HG03196 (cell line): ENCODE results near the gene NCKAP1.
"Not testable (repeated sequence)": the region's sequence is repeated elsewhere in the genome, so short reads cannot be mapped to it uniquely, and the experiment has no call there.

Experiments used
- ATAC-seq: cut with Tn5 transposase; IDR thresholded peaks from one replicate; pipeline ENCODE4 v1.9.1; 2021; ENCODE audit not compliant: unreplicated experiment

NCKAP1 gene

DNA sequence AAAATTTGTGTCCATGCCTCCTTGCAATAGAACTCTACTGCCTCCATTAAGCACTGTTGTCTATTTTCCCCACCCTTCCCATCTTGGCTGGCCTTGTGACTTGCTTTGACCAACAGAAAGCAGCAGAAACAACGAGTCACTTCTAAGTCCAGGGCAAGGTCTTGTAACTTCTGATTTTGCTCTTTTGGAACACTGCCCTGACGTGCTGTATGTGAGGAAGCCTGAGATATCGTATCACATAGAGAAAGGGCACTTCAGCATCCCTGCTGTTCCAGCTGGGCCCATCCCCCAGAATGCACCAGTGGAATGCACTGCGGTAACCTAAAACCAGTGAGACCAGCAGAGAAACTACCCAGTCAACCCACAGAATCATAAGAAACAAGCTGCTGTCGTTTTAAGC is 28.1 kb downstream of the NCKAP1 start:
- no peak for ATAC-seq

DNA sequence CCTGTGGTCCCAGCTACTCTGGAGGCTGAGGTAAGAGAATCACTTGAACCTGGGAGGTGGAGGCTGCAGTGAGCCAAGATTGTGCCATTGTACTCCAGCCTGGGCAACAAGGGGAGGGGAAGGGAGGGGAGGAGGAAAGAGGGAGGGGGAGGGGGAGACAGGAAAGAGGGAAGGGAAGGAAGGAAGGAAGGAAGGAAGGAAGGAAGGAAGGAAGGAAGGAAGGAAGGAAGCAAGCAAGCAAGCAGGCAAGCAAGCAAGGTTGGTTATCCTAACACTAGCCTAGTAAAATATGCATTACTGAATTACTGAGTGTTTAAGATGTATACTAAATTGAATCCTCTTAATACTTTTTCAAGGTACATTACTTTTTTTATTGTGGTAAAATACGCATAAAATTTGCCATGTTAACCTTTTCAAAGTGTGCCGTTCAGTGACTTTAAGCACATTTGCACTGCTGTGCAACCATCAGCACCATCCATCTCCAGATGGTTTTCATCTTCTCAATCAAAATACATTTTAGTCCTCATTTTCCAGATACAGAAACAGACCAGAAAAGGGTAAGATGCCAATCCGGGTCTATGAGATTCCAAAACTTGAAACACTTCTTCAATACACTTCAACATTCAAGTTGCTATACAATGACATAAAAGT is 28.9 kb downstream of the NCKAP1 start:
- ATAC-seq, result no peak

- no peak for ATAC-seq
Measured at GRCh38 chr2:183001948-183002347, 36.3 kb downstream of the NCKAP1 start.

GRCh38 chr2:183000846-183001245 is 37.4 kb downstream of the NCKAP1 start:
- no peak for ATAC-seq

- no peak for ATAC-seq
Measured at GRCh38 chr2:182999348-183000028, 38.8 kb downstream of the NCKAP1 start.

- ATAC-seq, result no peak
Measured at GRCh38 chr2:182994228-182994912, 43.9 kb downstream of the NCKAP1 start.

GRCh38 chr2:182982941-182983340 is 55.3 kb downstream of the NCKAP1 start:
- no peak for ATAC-seq

DNA sequence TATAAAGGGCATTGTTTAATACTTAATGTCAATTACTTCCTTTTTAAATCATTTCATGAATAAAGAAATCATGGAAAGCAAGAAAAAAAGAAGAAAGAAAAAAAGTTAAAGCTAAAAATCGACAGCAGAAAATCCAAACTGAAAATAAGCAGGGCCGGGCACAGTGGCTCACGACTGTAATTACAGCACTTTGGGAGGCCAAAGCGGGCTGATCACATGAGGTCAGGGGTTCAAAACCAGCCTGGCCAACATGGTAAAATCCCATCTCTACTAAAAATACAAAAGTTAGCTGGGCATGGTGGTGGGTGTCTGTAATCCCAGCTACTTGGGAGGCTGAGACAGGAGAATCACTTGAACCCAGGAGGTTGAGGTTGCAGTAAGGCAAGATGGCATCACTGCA is 56.8 kb downstream of the NCKAP1 start:
- not testable (repeated sequence) for ATAC-seq

DNA sequence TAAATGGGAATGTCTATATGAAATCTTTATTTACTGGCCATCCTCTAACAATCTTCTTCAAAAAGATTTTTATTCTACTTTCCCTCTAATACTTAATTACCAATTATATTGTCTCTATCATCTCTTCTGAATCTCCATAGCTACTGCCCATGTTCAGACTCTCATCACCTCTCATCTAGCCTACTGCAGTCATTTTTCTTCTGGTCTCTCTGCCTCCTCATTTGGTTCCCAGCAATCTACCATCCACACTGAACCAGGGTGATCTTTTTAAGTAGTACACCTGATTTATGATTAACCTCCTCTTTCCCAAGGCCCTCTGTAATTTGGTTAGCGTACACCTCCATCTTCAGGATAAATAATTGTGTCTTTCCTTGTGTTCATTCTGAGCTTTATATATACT is 57.6 kb downstream of the NCKAP1 start:
- no peak for ATAC-seq

- ATAC-seq, result peak; percentile 54
Measured at GRCh38 chr2:182980115-182980514, 58.1 kb downstream of the NCKAP1 start.

GRCh38 chr2:182977463-182977862 is 60.8 kb downstream of the NCKAP1 start:
- ATAC-seq, result peak; percentile 71

GRCh38 chr2:182973441-182974352 is 64.6 kb downstream of the NCKAP1 start:
- ATAC-seq, result no peak

DNA sequence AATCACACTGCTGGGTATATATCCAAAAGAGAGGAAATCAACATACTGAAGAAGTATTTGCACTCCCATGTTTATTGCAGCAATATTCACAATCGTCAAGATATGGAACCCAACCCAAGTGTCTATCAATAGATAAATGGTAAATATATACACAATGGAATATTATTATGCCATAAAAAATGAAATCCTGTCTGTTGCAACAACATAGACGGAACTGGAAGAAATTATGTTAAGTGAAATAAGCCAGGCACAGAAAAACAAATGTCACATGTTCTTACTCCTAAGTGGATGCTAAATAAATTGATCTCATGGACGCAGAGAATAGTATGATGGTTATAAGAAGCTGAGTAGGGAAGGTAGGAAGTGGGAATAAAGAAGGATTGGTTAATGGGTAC is 65.7 kb downstream of the NCKAP1 start:
- no peak for ATAC-seq

GRCh38 chr2:182971820-182972547 is 66.3 kb downstream of the NCKAP1 start:
- no peak for ATAC-seq

- ATAC-seq, result no peak
Measured at GRCh38 chr2:182970486-182970885, 67.8 kb downstream of the NCKAP1 start.

- ATAC-seq, result no peak
Measured at GRCh38 chr2:182968493-182968892, 69.8 kb downstream of the NCKAP1 start.

DNA sequence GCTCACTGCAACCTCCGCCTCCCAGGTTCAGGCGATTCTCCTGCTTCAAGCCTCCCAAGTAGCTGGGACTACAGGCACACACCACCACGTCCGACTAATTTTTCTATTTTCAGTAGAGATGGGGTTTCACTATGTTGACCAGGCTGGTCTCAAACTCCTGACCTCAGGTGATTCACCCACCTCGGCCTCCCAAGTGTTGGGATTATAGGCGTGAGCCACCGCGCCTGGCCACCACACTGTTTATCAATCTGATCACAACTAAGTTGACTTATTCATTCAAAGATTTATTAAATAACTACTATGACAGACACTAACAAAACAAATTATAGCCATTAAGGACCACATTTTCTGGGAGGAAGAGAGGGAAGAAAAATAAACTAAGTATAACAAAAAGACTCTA is 71.9 kb downstream of the NCKAP1 start:
- not testable (repeated sequence) for ATAC-seq

DNA sequence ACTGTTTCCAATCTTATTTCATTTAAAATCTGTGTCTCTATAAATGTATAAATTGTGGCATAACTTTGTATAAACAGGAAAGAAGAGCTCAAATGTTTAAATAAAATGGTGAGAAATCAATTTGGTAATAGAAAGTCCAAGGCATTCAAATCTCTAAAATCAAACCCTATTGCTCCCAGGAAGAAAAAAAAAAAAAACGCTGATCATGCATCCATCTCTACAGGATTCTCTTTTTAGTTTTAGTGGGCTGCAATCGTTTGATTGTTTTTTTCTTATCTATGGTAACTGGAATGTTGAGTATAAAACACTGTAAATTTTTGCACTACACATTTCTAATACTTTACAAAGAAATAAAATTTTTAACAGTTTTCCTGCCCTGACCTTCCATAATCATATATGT is 75.6 kb downstream of the NCKAP1 start:
- no peak for ATAC-seq

DNA sequence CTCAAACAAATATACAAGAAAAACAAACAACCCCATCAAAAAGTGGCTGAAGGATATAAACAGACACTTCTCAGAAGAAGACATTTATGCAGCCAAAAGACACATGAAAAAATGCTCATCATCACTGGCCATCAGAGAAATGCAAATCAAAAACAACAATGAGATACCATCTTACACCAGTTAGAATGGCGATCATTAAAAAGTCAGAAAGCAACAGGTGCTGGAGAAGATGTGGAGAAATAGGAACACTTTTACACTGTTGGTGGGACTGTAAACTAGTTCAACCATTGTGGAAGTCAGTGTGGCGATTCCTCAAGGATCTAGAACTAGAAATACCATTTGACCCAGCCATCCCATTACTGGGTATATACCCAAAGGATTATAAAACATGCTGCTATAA is 77.4 kb downstream of the NCKAP1 start:
- ATAC-seq, result not testable (repeated sequence)

DNA sequence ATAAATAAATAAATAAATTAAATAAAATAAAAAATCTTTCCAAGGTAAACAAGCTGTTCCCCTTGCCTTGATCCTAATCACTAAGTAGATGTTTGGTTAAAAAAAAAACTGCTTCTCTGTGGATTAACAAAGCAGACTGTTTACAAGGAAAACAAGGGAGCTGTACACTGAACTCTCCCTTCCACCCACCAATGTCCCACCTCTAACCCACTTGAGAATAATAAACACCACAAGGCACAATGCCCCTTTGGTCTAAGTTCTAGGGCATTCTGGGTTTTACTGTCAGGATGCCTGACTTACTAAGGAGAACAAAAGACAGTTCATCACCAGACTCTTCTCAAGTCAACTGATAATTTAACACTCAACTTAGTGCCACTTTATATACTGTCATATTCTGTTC is 83.5 kb downstream of the NCKAP1 start:
- no peak for ATAC-seq
